IMR-90 (cell line): Measurements from ENCODE around the gene CBX8. TPM values are rescaled to one million over a fixed set of nuclear protein-coding genes. Genes with fewer than 3 reads are reported as not detected.
A peak's percentile ranks its signal among the peaks of the same experiment; 100 is the strongest.

Experiments
- ATAC-seq: fragments of 200-7000 bp; cut with Tn5 transposase; 2 replicates; pipeline ENCODE4 v1.9.1; 2020; ENCODE audit warnings: low read depth, mild to moderate bottlenecking, moderate library complexity
- BruUV-seq: library from RNA; stranded (reverse); fragments of 400-500 nt; replicated peaks from 2 replicates; lab custom pipeline; 2021; lab: Mats Ljungman, UMichigan
- CTCF ChIA-PET: fragments of 300-600 bp; formaldehyde crosslinking; extraction: SDS; loops from one replicate; lab custom pipeline; 2021; ENCODE audit warnings: antibody characterized with exemption; lab: Yijun Ruan, JAX
- POLR2A ChIA-PET: fragments of 300-600 bp; sonication (Branson Sonifier 250); formaldehyde crosslinking; loops from one replicate; lab custom pipeline; 2022; ENCODE audit warnings: antibody characterized with exemption; ENCODE audit not compliant: unreplicated experiment; lab: Charles Lee
- DNase-seq: peaks from one replicate; pipeline ENCODE4 v3.0.0; 2013
- H2AFZ ChIP-seq: replicated peaks from 2 replicates; pipeline ENCODE3; 2013; ENCODE audit warnings: low read length, mild to moderate bottlenecking; ENCODE audit not compliant: poor library complexity
- H2AK5ac ChIP-seq: 2 replicates; pipeline ENCODE4 v1.6.1; 2013; ENCODE audit warnings: low read depth, low read length, inconsistent platforms
- H2AK9ac ChIP-seq: replicated peaks from 2 replicates; pipeline ENCODE3; 2013; ENCODE audit warnings: mild to moderate bottlenecking, low read depth, low read length, moderate library complexity; ENCODE audit not compliant: poor library complexity
- H2BK120ac ChIP-seq: 2 replicates; pipeline ENCODE4 v1.6.1; 2013; ENCODE audit warnings: low read depth, low read length, inconsistent platforms
- H2BK15ac ChIP-seq: 3 replicates; pipeline ENCODE4 v1.6.1; 2013; ENCODE audit warnings: low read depth, low read length, inconsistent platforms
- H2BK20ac ChIP-seq: 2 replicates; pipeline ENCODE4 v1.6.1; 2013; ENCODE audit warnings: low read depth, mild to moderate bottlenecking, inconsistent platforms, low read length, moderate library complexity
- H2BK5ac ChIP-seq: 2 replicates; pipeline ENCODE4 v1.6.1; 2013; ENCODE audit warnings: mild to moderate bottlenecking, low read depth, low read length, inconsistent platforms; ENCODE audit not compliant: poor library complexity, severe bottlenecking
- H3K14ac ChIP-seq: replicated peaks from 2 replicates; pipeline ENCODE4 v1.6.1; 2013; ENCODE audit warnings: low read depth, low read length, inconsistent platforms
- H3K18ac ChIP-seq: 2 replicates; pipeline ENCODE4 v1.6.1; 2013; ENCODE audit warnings: low read depth, low read length, control low read depth
- H3K23ac ChIP-seq: 2 replicates; pipeline ENCODE4 v1.6.1; 2013; ENCODE audit warnings: low read depth, low read length, inconsistent platforms
- H3K27ac ChIP-seq: 2 replicates; pipeline ENCODE4 v1.5.1; 2013; ENCODE audit warnings: mild to moderate bottlenecking, control low read depth, low read length; ENCODE audit not compliant: insufficient read depth
- H3K27me3 ChIP-seq: 2 replicates; pipeline ENCODE4 v1.6.1; 2013; ENCODE audit warnings: low read length; ENCODE audit not compliant: control insufficient read depth, insufficient read depth
- H3K36me3 ChIP-seq: 2 replicates; pipeline ENCODE4 v1.6.1; 2013; ENCODE audit warnings: low read length, mixed read lengths; ENCODE audit not compliant: control insufficient read depth, insufficient read depth
- H3K4ac ChIP-seq: 2 replicates; pipeline ENCODE4 v1.6.1; 2013; ENCODE audit warnings: low read depth, low read length, inconsistent platforms
- H3K4me1 ChIP-seq: 2 replicates; pipeline ENCODE4 v1.6.1; 2013; ENCODE audit warnings: low read length, mixed read lengths; ENCODE audit not compliant: control insufficient read depth, insufficient read depth
- H3K4me2 ChIP-seq: 2 replicates; pipeline ENCODE4 v1.6.1; 2013; ENCODE audit warnings: low read depth, mild to moderate bottlenecking, control low read depth, low read length, moderate library complexity
- H3K4me3 ChIP-seq: 2 replicates; pipeline ENCODE4 v1.5.1; 2013; ENCODE audit warnings: low read depth, mild to moderate bottlenecking, control low read depth, low read length, moderate library complexity; ENCODE audit not compliant: insufficient read depth
- H3K56ac ChIP-seq: 2 replicates; pipeline ENCODE4 v1.6.1; 2013; ENCODE audit warnings: low read length, inconsistent platforms; ENCODE audit not compliant: insufficient read depth; ENCODE audit errors: extremely low read depth
- H3K79me1 ChIP-seq, 2 experiments: 2 replicates each; pipeline ENCODE4 v1.6.1; 2013; ENCODE audit warnings: low read length in 2 of 2, inconsistent platforms in 1 of 2, low read depth in 1 of 2
- H3K9ac ChIP-seq: 2 replicates; pipeline ENCODE4 v1.6.1; 2013; ENCODE audit warnings: low read depth, low read length, control low read depth
- H3K9me1 ChIP-seq: 2 replicates; pipeline ENCODE4 v1.6.1; 2013; ENCODE audit warnings: low read length, inconsistent platforms; ENCODE audit not compliant: insufficient read depth
- H3K9me3 ChIP-seq: 2 replicates; pipeline ENCODE4 v1.6.1; 2013; ENCODE audit warnings: low read length; ENCODE audit not compliant: control insufficient read depth, insufficient read depth
- H4K20me1 ChIP-seq: 2 replicates; pipeline ENCODE4 v1.6.1; 2013; ENCODE audit warnings: low read length, inconsistent platforms; ENCODE audit not compliant: insufficient read depth
- H4K5ac ChIP-seq: 2 replicates; pipeline ENCODE4 v1.6.1; 2013; ENCODE audit warnings: mild to moderate bottlenecking, low read depth, low read length, control low read depth
- H4K8ac ChIP-seq, 2 experiments: 2 replicates each; pipeline ENCODE4 v1.6.1; 2013; ENCODE audit warnings: low read depth in 2 of 2, low read length in 2 of 2, control low read depth in 1 of 2, inconsistent platforms in 1 of 2
- H4K91ac ChIP-seq: 2 replicates; pipeline ENCODE4 v1.6.1; 2013; ENCODE audit warnings: low read depth, low read length, inconsistent platforms; ENCODE audit not compliant: insufficient read depth
- ELK1 ChIP-seq: fragments of 150-350 bp; IDR thresholded peaks from 2 replicates; pipeline ENCODE4 v1.6.1; 2016; ENCODE audit warnings: low read depth, mild to moderate bottlenecking, low read length, moderate library complexity, borderline replicate concordance
- MXI1 ChIP-seq: IDR thresholded peaks from 2 replicates; pipeline ENCODE4 v1.6.1; 2012; ENCODE audit warnings: low read depth, mild to moderate bottlenecking, low read length, moderate library complexity, borderline replicate concordance
- NFE2L2 ChIP-seq: fragments of 150-350 bp; IDR thresholded peaks from 2 replicates; pipeline ENCODE4 v1.6.1; 2016; ENCODE audit warnings: low read depth, mild to moderate bottlenecking, low read length
- POLR2A ChIP-seq: IDR thresholded peaks from 2 replicates; pipeline ENCODE4 v1.6.1; 2012; ENCODE audit warnings: mild to moderate bottlenecking, low read depth, low read length
- RFX5 ChIP-seq: IDR thresholded peaks from 2 replicates; pipeline ENCODE4 v1.8.0; 2012; ENCODE audit warnings: low read depth, mild to moderate bottlenecking, low read length, moderate library complexity
- USF2 ChIP-seq: fragments of 150-350 bp; IDR thresholded peaks from 2 replicates; pipeline ENCODE4 v1.6.1; 2017; ENCODE audit warnings: mild to moderate bottlenecking, antibody characterized with exemption, low read length, low read depth
- WGBS, 2 experiments: methylation state at CpG; one replicate each; pipeline versions ENCODE4 v1.1.5 to v1.1.7; 2013; ENCODE audit warnings: missing lambda C conversion rate in 2 of 2; ENCODE audit not compliant: insufficient read length in 1 of 2; ENCODE audit errors: extremely low coverage in 2 of 2; 5-methylcytosine and 5-hydroxymethylcytosine counted together
- dilution Hi-C: fragments of 300-500 bp; cut with HindIII; formaldehyde crosslinking; loops from one replicate; pipeline ENCODE4 v1.14.3; 2018; ENCODE audit warnings: low sequenced_read_pairs; ENCODE audit not compliant: unreplicated experiment
- in situ Hi-C: fragments of 300-500 bp; cut with MboI; formaldehyde crosslinking; loops from 3 replicates; pipeline ENCODE4 v1.14.3; 2019; ENCODE audit warnings: low sequenced_read_pairs, inconsistent platforms, mixed read lengths
- intact Hi-C: fragments of 100-400 bp; cut with micrococcal nuclease; formaldehyde crosslinking; loops from 2 replicates; pipeline ENCODE4 v1.10.0; 2022
- polyA plus RNA-seq, 3 experiments: library from polyadenylated mRNA; depleted of rRNA; stranded (reverse); fragments of >200 nt; gene quantifications; 2 replicates each; pipeline ENCODE4 v1.2.3, GENCODE V29; 2012; ENCODE audit warnings: low replicate concordance in 1 of 3
- total RNA-seq: library from RNA; depleted of rRNA; stranded (reverse); fragments of >200 nt; gene quantifications from 2 replicates; pipeline ENCODE4 v1.2.3, GENCODE V29; 2012

CBX8 gene
- total and polyA plus RNA-seq, 2 of the 4 experiments (the other 2 are of a cell fraction), result 3.2 to 5.4 TPM

- Histone ChIP-seq H2BK15ac (no peak overlapping the region), H2AK9ac (no peak overlapping the region), H3K79me1 (no peaks in the 10 kb centered on the region), H3K27ac (no peak overlapping the region), H4K20me1 (no peaks in the 10 kb centered on the region), H3K36me3 (no peaks in the 10 kb centered on the region), H3K4me1 (peaks cover 3% of the 10 kb centered on the region; the same call in 1 of the 2 replicates), H3K4me2 (no peak overlapping the region), H3K23ac (0 out of 2 replicates have a peak overlapping the region, but pooled peaks have one; percentile 16), H2AFZ (no peak overlapping the region), H2BK120ac (no peak overlapping the region), H3K9ac (no peak overlapping the region), H3K4ac (no peak overlapping the region), H3K14ac (no peak overlapping the region), H4K91ac (no peak overlapping the region), H3K9me3 (no peaks in the 10 kb centered on the region), H4K8ac (no peak overlapping the region), H2BK20ac (no peak overlapping the region), H3K18ac (no peak overlapping the region), H3K9me1 (no peaks in the 10 kb centered on the region), H3K56ac (no peak overlapping the region), H2BK5ac (no peak overlapping the region), H2AK5ac (no peak overlapping the region), H3K27me3 (peaks cover 51% of the 10 kb centered on the region), H4K5ac (no peak overlapping the region), H3K4me3 (no peak overlapping the region)
- POLR2A ChIA-PET, result no interaction called here
- in situ Hi-C loops (loop anchor here (5.0 kb wide), 1 partner anchor 239 kb away; no protein-coding TSS in a partner anchor), dilution Hi-C loops (no loop called here), intact Hi-C loops (loop anchor here (5.0 kb wide), 1 partner anchor 89 kb away; the partner anchor contains the start of gene CBX4)
- 0% methylated on average over 6 of the region's 55 CpGs; no CpG with 5 or more reads in 1 of the 2 experiments for WGBS, 2 experiments
- CTCF ChIA-PET, result no interaction called here
- BruUV-seq, result no TSS peak
- DNase-seq (no peak), ATAC-seq (no peak)
- no peak for TF ChIP-seq ELK1
- no peak for TF ChIP-seq USF2
- no peak for TF ChIP-seq RFX5
- TF ChIP-seq MXI1, result no peak
- TF ChIP-seq NFE2L2, result no peak
- TF ChIP-seq POLR2A, result no peak
These were observed 48.4 kb downstream of the CBX8 start for GRCh38 chr17:79748295-79749099.
